GM19467 (cell line): Measurements from ENCODE around the gene HPS1.

Experiments
- ATAC-seq: cut with Tn5 transposase; IDR thresholded peaks from one replicate; pipeline ENCODE4 v1.9.1; 2021; ENCODE audit warnings: mild to moderate bottlenecking, moderate library complexity; ENCODE audit not compliant: unreplicated experiment

Gene HPS1

DNA sequence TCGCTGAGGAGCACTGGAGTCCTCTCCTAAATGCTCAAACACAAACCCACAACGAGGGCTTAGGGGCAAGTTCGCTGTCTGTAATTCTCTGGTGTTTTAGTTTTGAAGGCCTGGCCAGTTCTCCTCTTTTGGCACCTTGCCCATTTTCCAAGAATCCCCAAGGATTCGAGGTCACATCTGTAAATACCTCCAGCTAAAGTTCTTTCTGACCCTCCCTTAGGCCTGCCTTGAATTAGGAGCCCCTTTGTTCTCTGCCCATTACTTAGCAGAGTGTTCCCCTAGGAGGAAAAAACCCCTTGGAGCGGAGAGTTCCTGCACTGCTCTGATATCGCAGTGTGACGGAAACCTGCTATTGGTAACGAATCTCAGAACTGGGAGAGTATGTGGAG lies 31.0 kb downstream of the HPS1 start:
- ATAC-seq, result no peak

DNA sequence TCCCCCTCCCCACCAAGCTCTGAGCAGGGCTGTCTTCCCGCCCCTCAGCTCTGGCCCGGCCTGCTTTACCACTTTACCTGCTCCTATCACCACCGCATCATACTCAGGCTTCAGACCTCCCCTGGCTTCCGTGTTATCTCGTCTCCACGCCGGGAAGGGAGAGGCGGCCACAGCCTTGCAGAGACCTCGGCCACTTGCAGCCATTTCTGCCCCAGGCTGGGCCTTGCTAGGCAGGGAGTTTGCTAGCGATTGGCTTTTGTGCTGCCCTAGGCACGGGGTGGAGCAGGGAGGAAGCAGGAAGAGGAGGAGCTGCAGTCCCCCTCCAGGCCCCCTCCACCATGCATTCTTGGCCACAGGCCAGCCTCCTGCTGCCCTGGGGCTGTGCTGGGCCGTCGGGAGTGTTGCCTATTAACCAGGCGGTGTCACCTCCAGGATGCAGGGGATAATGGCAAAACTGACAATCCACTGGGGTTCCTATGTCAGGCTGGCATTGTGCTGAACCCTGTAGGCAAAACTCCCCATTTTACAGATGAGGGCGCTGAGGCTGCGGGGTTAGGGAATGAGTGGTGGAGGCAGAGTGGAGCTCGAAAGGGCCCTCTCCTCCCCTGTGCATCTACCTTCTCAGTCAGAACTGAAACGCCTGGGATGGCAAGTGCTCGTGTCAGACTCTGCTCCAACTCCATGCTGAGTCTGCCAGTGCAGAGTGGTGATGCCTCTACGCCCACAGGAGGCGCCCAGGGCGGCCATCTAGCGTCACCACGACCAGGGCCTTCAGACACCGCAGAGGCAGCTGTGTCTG lies 31.6 kb downstream of the HPS1 start, which contains the start of gene PYROXD2:
Gene PYROXD2, minus strand, starts transcription at position 251 of the 799 bp plus-strand sequence. Its CDS starts 47 bp downstream, at position 204.
- peak; percentile 53 for ATAC-seq

DNA sequence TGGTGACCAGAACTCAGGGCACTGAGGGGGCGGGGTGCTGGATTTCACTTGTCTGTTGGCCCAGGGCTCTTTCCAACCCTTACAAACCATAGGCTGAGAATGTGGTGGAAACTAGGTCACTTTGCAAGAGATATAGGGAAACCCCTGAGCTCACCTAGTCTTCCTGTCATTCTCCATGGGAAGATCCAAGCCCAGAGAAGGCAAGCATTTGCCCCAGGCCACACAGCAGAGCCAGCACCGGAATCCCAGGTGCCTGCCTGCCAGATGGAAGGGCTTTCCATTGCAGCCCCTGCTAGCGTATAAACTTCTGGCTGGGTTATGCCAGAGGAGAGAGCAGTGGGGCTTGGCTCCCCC lies 32.2 kb downstream of the HPS1 start:
- ATAC-seq, result no peak

DNA sequence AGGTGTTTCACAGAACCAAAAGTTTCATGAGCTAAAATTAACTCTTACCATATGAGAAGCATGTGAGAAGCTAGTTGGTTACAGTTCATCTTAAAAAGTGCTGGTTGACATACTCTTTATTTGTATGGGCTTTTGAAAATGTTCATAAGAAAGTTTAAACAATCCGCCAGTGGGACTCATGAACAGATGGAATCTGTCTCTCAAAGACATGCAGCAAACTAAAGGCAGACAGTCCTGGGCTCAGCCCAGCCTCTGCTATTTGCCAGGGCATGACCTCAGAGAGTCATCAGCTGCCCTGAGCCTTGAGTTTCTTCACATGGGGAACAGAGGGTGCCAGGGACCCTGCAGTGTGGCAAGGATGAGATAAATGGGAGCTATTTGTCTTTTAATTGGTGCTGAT lies 35.0 kb downstream of the HPS1 start:
- ATAC-seq, result no peak

DNA sequence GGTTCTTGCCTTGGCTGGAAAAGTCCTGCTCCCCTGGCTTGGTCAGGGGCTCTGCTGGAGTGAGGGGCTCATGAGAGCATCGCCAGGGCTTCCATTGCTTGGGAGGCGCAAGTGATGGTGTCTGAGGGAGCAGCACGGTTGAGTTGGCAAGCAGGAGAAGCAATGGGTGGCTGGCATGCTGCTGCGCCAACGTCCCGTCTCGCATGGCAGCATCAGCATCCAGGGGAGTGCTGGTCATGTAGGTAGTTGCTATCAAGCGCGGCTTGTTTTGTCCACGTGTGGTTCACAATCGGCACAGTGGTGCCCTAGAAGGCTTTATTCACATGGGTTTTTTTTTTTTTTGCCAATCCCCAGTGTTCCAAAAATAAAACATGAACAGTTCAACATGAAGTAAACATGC lies 35.6 kb downstream of the HPS1 start:
- no peak for ATAC-seq

DNA sequence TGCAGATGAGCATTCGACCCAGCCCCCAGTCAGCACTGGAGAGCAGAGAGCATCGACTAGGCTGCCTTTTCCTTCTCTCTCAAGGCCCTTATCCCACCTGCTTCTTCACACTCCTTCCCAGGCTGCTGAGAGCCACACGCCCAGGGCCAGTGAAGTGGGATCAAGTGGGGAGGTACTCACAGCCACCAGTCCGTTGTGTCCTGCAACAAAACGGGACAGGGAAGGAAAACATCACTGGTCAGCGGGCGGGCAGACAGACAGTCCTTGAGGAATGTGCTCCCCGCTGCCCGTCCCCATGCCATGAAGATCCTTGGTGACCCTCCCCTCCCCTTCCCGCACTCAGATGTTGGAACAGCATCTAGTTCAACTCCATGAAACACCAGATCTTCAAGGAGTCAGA lies 36.0 kb downstream of the HPS1 start:
- ATAC-seq, result no peak

DNA sequence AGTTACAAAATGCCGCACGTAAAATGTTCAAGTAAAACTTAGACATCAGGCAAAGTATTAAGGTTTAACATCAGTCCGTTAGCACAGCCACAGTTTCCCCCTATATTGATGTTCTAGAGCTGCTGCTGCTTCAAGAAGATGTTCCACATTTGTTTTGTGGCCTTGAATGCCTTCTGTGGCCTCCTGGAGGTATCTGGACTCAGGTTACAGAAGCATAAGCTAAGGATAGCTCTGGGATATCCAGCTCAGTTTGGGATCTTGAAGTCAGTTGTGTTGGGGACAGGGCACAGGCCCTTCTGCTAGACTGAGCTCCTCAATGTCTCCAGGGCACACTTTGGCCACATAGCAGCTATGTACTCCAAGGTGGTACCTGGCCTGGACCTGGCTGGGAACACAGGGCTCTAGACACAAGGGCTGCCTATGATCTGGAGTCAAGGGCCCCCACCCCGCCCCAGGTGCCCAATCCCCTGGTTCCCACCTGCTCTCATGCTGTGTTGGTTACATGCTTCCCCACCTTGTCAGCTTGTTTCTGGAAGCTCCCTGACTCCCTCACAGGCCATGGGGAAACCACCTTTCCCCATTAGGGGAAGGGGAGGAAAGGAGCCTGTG lies 36.5 kb downstream of the HPS1 start:
- no peak for ATAC-seq

DNA sequence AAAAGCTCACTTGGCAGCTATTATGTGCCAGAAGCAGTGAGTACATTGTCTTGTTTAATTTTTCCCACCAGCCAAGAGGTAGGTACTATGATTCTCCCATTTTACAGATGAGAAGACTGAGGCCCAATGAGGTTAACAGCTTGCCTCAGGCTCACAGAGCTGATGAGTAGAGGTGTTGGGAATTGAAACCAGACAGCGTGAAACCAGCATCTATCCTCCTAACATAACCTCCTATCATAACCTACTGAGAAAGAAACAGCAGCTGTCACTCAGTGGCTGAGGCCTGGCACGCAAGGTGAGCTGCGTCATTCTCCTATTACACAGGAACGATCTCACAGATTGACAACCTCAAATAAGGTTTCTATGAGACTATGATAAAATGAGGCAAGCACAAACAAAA lies 37.9 kb downstream of the HPS1 start:
- no peak for ATAC-seq

DNA sequence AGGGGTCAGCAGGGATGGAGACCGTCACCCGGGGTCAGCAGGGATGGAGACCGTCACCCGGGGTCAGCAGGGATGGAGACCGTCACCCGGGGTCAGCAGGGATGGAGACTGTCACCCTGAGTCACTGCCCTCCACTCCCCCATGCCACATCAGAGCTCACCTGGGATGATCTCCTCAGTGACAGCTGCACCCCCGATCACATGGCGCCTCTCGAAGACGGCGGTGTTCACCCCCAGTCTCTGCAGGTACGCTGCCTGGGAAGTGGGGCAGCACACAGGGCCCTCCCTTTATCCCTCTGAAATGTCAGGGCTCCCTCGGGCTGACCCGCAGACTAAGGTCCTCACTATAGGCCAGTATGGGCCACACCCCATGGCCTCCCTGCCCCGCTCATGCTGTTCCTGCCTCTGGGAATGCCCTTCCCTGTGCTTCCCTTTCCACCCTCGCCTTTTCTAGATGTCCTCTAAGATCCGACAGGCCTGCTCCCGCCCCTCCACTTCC lies 38.9 kb downstream of the HPS1 start:
- no peak for ATAC-seq

DNA sequence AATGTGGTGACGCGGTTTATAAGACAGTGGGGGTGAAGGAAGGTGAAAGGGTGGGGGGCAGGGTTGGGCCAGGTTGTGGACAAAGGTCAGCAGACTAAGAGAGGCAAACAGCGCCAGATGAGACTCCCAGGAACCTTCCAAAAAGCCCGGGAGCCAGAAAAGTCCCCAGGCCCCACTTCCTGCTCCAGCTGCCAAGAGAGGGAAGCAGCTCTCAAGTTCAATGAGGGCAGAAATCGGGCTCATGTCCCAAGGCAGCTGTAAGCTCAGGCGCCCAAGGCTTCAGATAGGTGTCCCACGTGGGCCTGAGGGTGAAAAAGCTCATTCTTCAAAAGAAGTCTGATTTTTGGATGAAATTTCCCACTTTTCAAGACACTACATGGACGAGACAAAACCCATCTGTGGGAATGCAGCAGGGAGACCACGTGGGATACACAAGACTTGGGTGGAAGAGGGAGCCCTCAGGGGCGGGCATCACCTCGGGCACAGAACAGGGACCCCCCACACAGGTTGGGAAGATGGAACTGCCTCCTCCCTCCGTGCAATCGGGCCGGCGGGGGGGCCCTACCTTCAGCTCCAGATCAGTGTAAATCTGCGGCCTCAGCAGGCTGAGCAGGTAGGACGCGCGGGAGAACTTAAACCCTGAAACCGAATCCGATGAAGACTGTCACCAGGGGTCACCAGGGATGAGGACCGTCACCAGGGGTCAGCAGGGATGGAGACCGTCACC lies 39.6 kb downstream of the HPS1 start:
- no peak for ATAC-seq

DNA sequence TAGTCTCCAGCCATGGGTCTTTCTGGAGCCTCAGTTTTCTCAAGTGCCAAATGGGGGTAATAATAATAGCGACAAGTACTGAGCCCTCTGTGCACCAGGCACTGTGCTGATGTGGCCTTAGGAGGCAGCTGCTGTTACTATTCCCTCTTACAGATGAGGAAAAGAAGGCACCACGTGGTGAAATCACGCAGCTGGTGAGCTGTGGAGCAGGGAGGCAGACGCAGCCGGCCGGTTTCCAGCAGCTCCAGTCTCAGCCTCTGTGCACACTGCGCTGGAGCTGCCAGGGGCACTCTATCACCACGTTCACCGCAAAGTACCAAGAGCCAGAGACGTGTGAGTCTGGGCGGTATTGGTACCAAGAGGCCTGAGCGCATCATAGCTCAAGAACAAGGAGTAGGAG lies 41.3 kb downstream of the HPS1 start:
- no peak for ATAC-seq

DNA sequence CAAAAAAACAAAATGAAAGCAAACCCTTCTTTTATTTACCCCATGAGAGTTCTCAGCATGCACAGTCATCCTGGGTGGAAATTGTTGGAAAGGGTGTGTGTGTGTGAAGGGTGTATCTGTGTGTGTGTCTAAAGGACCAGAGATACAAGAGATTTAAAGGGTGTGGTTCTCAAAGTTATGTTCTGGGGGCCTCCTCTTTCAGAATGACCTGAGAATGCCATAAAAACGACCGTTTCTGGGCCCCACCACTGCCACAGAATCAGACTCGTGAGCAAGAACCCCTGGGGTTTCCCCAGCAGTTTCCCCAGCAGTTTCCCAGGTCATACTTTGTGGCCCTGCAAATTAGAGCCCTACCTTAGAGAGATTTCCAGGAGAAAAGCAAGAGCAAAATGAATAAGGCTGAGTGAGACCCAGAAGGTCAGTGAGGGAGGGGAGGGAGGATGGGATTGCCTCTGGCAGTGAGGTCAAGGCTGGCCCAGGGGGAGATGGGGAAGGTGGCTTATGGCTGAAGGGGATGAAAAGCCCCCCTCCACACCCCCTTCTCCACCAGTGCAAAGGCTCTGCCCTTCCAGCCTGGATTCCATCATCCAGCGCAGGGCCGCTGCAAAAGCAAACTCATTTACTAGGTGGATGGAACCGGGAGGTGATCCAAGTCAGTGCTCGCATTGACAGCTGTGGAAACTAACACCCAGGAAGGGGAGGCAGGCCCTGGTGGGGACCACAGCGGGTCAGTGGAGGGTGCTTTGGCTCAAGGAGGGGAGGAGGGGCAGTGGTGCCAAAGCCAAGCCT lies 42.0 kb downstream of the HPS1 start:
- no peak for ATAC-seq

DNA sequence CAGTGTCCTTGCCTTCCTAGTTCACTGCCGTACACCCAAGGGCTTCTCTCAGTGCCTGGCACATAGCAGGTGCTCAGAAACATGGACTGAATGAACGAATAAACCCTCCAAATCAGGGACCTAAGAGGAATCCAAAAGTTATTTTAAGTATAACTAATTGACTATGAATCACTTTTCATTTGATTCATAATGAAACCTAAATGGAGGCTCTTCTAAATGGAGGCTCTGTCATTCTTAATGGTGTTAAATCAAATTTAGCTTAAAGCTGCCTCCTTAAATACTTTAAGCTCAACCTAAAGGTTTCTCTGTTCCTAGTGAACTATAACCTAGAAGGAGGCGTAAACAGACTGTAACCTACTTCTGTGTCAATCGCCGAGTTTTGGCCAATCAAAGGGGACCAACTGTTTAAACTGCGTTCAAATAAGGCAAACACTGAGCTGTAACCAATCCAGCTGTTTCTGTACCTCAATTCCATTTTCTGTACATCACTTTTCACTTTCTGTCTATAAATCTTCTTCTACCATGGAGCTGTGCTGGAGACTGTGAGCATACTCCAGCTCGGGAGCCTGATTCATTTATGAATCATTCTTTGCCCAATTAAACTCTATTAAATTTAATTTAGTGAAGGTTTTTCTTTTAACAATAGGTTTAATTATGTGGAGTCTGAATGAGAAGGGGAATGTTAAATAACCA lies 42.8 kb downstream of the HPS1 start:
- ATAC-seq, result no peak

DNA sequence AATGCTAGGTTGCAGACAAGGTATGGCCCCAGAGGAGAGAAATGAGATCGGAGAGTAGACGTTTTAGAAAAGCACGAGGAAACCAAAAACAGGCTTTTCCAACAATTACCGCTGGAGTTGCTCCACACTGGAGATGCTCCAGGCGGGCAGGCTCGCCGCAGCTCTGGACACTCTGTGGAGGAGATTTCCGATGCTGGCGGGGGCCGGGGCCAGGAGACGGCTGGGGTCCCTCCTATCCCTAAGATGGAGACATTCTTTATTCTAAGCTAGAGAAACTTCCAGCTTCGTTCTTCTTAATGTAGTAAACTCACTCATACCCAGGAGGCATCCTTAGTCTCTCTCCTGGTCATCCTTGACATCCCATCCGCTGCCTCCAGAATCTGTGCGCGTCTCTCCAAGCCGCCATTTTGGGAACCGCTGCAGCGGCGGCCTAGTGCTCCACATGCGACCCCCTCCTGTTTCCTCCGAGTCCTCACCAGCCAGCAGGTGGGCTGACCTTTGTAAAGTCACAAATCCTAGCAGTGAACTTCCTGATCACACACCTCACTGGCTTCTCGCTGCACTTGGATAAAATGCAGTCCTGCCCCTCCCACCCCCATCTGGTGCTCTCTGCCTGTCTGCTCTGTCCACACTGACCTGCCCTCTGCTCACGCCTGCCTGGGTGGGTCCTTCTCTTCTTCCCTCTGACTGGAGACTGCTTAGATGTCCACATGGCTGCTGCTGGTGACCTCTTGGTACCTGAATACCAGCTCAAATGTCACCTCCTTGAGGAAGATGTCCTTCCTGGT lies 43.6 kb downstream of the HPS1 start:
- ATAC-seq, result no peak

DNA sequence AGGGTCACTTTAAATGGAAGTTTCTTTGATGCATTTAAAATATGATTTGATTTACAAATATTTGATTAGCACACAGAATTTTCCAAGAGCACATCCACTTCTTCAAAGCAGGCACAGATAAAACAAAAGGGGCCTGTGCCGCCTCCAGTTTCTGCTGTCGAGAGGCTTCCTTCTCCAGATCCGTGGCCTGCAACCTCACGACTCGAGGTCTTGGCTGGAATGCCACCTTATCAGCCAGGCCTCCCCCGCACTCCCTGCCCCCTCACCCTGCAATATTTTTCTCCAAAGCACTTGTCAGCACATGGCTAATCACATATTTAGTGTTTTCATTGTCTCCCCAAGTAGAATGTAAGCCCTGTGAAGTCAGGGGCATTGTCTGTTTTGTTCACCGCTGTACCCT lies 44.3 kb downstream of the HPS1 start:
- no peak for ATAC-seq

DNA sequence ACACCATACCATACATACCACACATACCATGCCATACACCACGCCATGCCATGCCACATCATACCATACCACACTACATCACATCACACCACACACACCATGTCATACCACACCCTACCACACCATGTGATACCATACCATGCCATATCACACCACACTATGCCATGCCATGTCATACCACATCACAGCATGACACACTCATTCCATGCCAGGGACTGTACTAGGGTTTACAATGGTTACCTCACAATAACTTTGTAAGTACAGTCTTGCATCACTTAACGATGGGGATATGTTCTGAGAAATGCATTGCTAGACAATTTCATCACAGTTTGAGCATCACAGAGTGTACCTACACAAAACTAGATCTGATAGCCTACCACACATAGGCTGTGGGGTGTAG lies 46.3 kb downstream of the HPS1 start:
- no peak for ATAC-seq

DNA sequence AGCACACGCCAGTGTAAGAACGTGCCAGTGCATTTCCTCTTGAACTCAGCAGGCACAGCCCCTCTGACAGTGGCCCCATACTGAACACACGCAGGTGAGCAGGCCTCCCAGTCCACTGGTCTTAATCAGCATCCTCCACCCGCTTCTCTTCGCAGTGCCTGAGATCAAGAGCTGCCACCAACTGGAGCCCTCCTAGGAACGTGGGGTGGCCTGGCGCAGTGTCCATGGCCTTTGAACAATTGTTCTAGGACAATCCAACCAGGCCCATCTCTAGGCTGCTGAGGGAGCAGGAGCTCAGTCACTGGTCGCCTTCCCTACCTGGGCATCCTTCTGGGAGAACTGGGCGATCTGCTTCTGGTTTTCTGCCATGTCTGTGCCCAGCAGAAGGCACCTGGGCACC lies 47.0 kb downstream of the HPS1 start:
- ATAC-seq, result no peak

DNA sequence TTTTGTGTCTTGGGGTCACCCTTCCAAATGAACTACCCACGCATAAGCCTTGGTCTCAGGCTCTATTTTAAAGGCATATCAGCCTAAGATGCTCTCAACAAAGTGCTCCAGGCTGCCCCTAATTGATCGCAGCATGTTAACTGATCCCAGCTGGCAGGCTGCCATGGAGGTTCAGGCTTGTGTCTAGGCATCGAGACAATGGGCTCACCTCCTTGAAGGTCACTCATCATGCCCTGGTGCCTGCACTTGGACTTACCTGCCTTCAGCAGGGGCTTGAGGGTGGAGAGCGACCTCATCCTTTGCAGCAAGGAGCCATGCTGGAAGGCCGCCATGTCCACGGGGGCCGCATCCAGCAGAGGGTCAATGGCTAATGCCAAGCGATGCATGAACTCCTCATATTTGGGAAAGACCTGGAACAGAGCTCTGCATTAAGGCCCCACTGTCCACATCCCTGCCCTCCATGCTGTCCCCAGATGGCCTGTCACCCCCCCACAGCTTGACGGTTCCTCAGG lies 49.6 kb downstream of the HPS1 start:
- no peak for ATAC-seq
